GM13976 (cell line): ENCODE measurements around the gene IFI30.

ENCODE experiments used
- DNase-seq: peaks from one replicate; pipeline ENCODE4 v3.0.0; 2012; ENCODE audit warnings: low spot score
- in situ Hi-C: fragments of 300-500 bp; cut with MboI; formaldehyde crosslinking; loops from one replicate; pipeline ENCODE4 v1.12.0; 2022; ENCODE audit warnings: low sequenced_read_pairs, mixed read lengths, inconsistent platforms; ENCODE audit not compliant: unreplicated experiment
- TF ChIP-seq, protein P1 (sequence below): IDR thresholded peaks from 2 replicates; pipeline ENCODE4 v1.5.1; 2012; ENCODE audit warnings: borderline replicate concordance, mild to moderate bottlenecking; ENCODE audit not compliant: insufficient read depth; ENCODE audit errors: extremely low read depth, missing control alignments, control extremely low read depth

Gene IFI30

GRCh38 chr19:18193388-18194180 lies 20.0 kb downstream of the IFI30 start:
- in situ Hi-C loops, result no loop called here
- TF ChIP-seq, protein P1, sequence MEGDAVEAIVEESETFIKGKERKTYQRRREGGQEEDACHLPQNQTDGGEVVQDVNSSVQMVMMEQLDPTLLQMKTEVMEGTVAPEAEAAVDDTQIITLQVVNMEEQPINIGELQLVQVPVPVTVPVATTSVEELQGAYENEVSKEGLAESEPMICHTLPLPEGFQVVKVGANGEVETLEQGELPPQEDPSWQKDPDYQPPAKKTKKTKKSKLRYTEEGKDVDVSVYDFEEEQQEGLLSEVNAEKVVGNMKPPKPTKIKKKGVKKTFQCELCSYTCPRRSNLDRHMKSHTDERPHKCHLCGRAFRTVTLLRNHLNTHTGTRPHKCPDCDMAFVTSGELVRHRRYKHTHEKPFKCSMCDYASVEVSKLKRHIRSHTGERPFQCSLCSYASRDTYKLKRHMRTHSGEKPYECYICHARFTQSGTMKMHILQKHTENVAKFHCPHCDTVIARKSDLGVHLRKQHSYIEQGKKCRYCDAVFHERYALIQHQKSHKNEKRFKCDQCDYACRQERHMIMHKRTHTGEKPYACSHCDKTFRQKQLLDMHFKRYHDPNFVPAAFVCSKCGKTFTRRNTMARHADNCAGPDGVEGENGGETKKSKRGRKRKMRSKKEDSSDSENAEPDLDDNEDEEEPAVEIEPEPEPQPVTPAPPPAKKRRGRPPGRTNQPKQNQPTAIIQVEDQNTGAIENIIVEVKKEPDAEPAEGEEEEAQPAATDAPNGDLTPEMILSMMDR, result no peak
- no peak for DNase-seq

- TF ChIP-seq, protein P1, result no peak
- in situ Hi-C loops, result no loop called here
These were observed 20.5 kb downstream of the IFI30 start for GRCh38 chr19:18194181-18194530.

GRCh38 chr19:18194554-18195238 lies 21.1 kb downstream of the IFI30 start:
- DNase-seq, result no peak
- in situ Hi-C loops, result no loop called here
- TF ChIP-seq, protein P1, result no peak

More at GRCh38 chr19:18194181-18194530, 20.5 kb downstream of the IFI30 start:
- no peak for DNase-seq

DNA sequence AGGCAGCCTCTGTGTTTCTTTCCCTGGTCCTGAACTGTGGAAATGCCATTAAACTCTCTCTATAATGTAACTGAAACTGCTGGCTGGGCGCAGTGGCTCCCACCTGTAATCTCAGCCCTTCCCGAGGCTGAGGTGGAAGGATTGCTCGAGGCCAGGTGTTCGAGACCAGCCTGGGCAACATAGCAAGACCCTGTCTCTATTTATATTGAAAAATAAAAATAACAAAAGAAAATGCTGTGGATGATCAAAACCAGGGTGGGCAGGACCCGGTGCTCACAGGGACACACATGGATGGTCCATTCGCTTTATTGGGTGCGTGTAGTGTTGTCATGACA lies 22.9 kb downstream of the IFI30 start:
- DNase-seq, result no peak
- TF ChIP-seq, protein P1, result no peak
- in situ Hi-C loops, result no loop called here

DNA sequence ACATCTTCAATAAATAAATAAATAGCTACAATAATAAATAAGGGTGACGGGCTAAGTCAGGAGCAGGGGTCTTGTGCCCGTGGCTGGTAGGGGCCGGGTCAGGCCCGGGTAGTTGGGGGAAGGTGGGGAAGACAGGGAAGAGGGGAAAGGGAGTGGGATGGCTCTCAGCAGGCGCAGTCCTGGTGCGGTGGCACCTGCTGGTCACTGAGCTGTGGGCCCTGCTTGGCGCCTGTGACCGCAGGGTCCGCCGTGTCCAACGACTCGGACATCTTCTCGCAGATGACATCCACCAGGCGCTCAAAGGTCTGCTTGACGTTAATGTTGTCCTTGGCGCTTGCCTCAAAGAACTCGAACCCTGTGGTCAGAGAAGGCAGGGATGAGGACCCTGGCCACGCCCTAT lies 23.7 kb downstream of the IFI30 start:
- in situ Hi-C loops, result no loop called here
- TF ChIP-seq, protein P1, result no peak
- no peak for DNase-seq

GRCh38 chr19:18197941-18198340 lies 24.3 kb downstream of the IFI30 start:
- in situ Hi-C loops, result no loop called here
- no peak for DNase-seq
- TF ChIP-seq, protein P1, result no peak
